Stimulated activated CD4-positive, alpha-beta T cell treated with anti-CD3 and anti-CD28 coated beads, Interleukin-15, amount 100 ng/mL, for 24 hours (primary cell): ENCODE data around the gene XYLT1.
A peak's percentile ranks its signal among the peaks of the same experiment; 100 is the strongest.
"Not testable (repeated sequence)": the region's sequence is repeated elsewhere in the genome, so short reads cannot be mapped to it uniquely, and the experiment has no call there.

Experiments used
- DNase-seq: peaks from one replicate; pipeline ENCODE4 v3.0.0-alpha.2; 2020

XYLT1 gene

GRCh38 chr16:17328932-17329331, 141.8 kb downstream of the XYLT1 start:
- no peak for DNase-seq

GRCh38 chr16:17327664-17328335, 143.0 kb downstream of the XYLT1 start:
- DNase-seq: no peak

GRCh38 chr16:17325476-17326143, 145.2 kb downstream of the XYLT1 start:
- DNase-seq: no peak

- no peak for DNase-seq
These were observed 146.3 kb downstream of the XYLT1 start for GRCh38 chr16:17324451-17324850.

- no peak for DNase-seq
These were observed 147.6 kb downstream of the XYLT1 start for GRCh38 chr16:17323171-17323570.

GRCh38 chr16:17321824-17322223, 148.9 kb downstream of the XYLT1 start:
- no peak for DNase-seq

GRCh38 chr16:17320009-17320408, 150.8 kb downstream of the XYLT1 start:
- DNase-seq: no peak

GRCh38 chr16:17318238-17318637, 152.5 kb downstream of the XYLT1 start:
- DNase-seq: no peak

- no peak for DNase-seq
These were observed 154.8 kb downstream of the XYLT1 start for GRCh38 chr16:17316005-17316404.

GRCh38 chr16:17313793-17314547, 156.8 kb downstream of the XYLT1 start:
- DNase-seq: no peak

- DNase-seq: no peak
These were observed 157.6 kb downstream of the XYLT1 start for GRCh38 chr16:17313085-17313611.

- no peak for DNase-seq
These were observed 158.6 kb downstream of the XYLT1 start for GRCh38 chr16:17312094-17312710.

GRCh38 chr16:17311333-17312093, 159.2 kb downstream of the XYLT1 start:
- DNase-seq: no peak

- no peak for DNase-seq
These were observed 161.2 kb downstream of the XYLT1 start for GRCh38 chr16:17309510-17309909.

- no peak for DNase-seq
These were observed 162.6 kb downstream of the XYLT1 start for GRCh38 chr16:17308186-17308585.

GRCh38 chr16:17307504-17307903, 163.3 kb downstream of the XYLT1 start:
- no peak for DNase-seq

- DNase-seq: peak; percentile 15
These were observed 164.0 kb downstream of the XYLT1 start for GRCh38 chr16:17306745-17307144.

GRCh38 chr16:17306211-17306610, 164.5 kb downstream of the XYLT1 start:
- not testable (repeated sequence) for DNase-seq

- DNase-seq: peak; percentile 63
These were observed 165.1 kb downstream of the XYLT1 start for GRCh38 chr16:17305694-17306093.

- no peak for DNase-seq
These were observed 166.2 kb downstream of the XYLT1 start for GRCh38 chr16:17304491-17305119.

GRCh38 chr16:17304106-17304490, 166.7 kb downstream of the XYLT1 start:
- DNase-seq: no peak

- no peak for DNase-seq
These were observed 167.7 kb downstream of the XYLT1 start for GRCh38 chr16:17303101-17303500.
